IMR-90 (cell line): Measurements from ENCODE around the gene TMEM35B. TPM values are rescaled to one million over a fixed set of nuclear protein-coding genes. Genes with fewer than 3 reads are reported as not detected.

Experiments used
- ATAC-seq: fragments of 200-7000 bp; cut with Tn5 transposase; 2 replicates; pipeline ENCODE4 v1.9.1; 2020; ENCODE audit warnings: low read depth, mild to moderate bottlenecking, moderate library complexity
- BruUV-seq: library from RNA; stranded (reverse); fragments of 400-500 nt; replicated peaks from 2 replicates; lab custom pipeline; 2021; lab: Mats Ljungman, UMichigan
- CTCF ChIA-PET: fragments of 300-600 bp; formaldehyde crosslinking; extraction: SDS; loops from one replicate; lab custom pipeline; 2021; ENCODE audit warnings: antibody characterized with exemption; lab: Yijun Ruan, JAX
- POLR2A ChIA-PET: fragments of 300-600 bp; sonication (Branson Sonifier 250); formaldehyde crosslinking; loops from one replicate; lab custom pipeline; 2022; ENCODE audit warnings: antibody characterized with exemption; ENCODE audit not compliant: unreplicated experiment; lab: Charles Lee
- DNase-seq: peaks from one replicate; pipeline ENCODE4 v3.0.0; 2013
- H2AFZ ChIP-seq: replicated peaks from 2 replicates; pipeline ENCODE3; 2013; ENCODE audit warnings: low read length, mild to moderate bottlenecking; ENCODE audit not compliant: poor library complexity
- H2AK5ac ChIP-seq: 2 replicates; pipeline ENCODE4 v1.6.1; 2013; ENCODE audit warnings: low read depth, low read length, inconsistent platforms
- H2AK9ac ChIP-seq: replicated peaks from 2 replicates; pipeline ENCODE3; 2013; ENCODE audit warnings: mild to moderate bottlenecking, low read depth, low read length, moderate library complexity; ENCODE audit not compliant: poor library complexity
- H2BK120ac ChIP-seq: 2 replicates; pipeline ENCODE4 v1.6.1; 2013; ENCODE audit warnings: low read depth, low read length, inconsistent platforms
- H2BK15ac ChIP-seq: 3 replicates; pipeline ENCODE4 v1.6.1; 2013; ENCODE audit warnings: low read depth, low read length, inconsistent platforms
- H2BK20ac ChIP-seq: 2 replicates; pipeline ENCODE4 v1.6.1; 2013; ENCODE audit warnings: low read depth, mild to moderate bottlenecking, inconsistent platforms, low read length, moderate library complexity
- H2BK5ac ChIP-seq: 2 replicates; pipeline ENCODE4 v1.6.1; 2013; ENCODE audit warnings: mild to moderate bottlenecking, low read depth, low read length, inconsistent platforms; ENCODE audit not compliant: poor library complexity, severe bottlenecking
- H3K14ac ChIP-seq: replicated peaks from 2 replicates; pipeline ENCODE4 v1.6.1; 2013; ENCODE audit warnings: low read depth, low read length, inconsistent platforms
- H3K18ac ChIP-seq: 2 replicates; pipeline ENCODE4 v1.6.1; 2013; ENCODE audit warnings: low read depth, low read length, control low read depth
- H3K23ac ChIP-seq: 2 replicates; pipeline ENCODE4 v1.6.1; 2013; ENCODE audit warnings: low read depth, low read length, inconsistent platforms
- H3K27ac ChIP-seq: 2 replicates; pipeline ENCODE4 v1.5.1; 2013; ENCODE audit warnings: mild to moderate bottlenecking, control low read depth, low read length; ENCODE audit not compliant: insufficient read depth
- H3K27me3 ChIP-seq: 2 replicates; pipeline ENCODE4 v1.6.1; 2013; ENCODE audit warnings: low read length; ENCODE audit not compliant: control insufficient read depth, insufficient read depth
- H3K36me3 ChIP-seq: 2 replicates; pipeline ENCODE4 v1.6.1; 2013; ENCODE audit warnings: low read length, mixed read lengths; ENCODE audit not compliant: control insufficient read depth, insufficient read depth
- H3K4ac ChIP-seq: 2 replicates; pipeline ENCODE4 v1.6.1; 2013; ENCODE audit warnings: low read depth, low read length, inconsistent platforms
- H3K4me1 ChIP-seq: 2 replicates; pipeline ENCODE4 v1.6.1; 2013; ENCODE audit warnings: low read length, mixed read lengths; ENCODE audit not compliant: control insufficient read depth, insufficient read depth
- H3K4me2 ChIP-seq: 2 replicates; pipeline ENCODE4 v1.6.1; 2013; ENCODE audit warnings: low read depth, mild to moderate bottlenecking, control low read depth, low read length, moderate library complexity
- H3K4me3 ChIP-seq: 2 replicates; pipeline ENCODE4 v1.5.1; 2013; ENCODE audit warnings: low read depth, mild to moderate bottlenecking, control low read depth, low read length, moderate library complexity; ENCODE audit not compliant: insufficient read depth
- H3K56ac ChIP-seq: 2 replicates; pipeline ENCODE4 v1.6.1; 2013; ENCODE audit warnings: low read length, inconsistent platforms; ENCODE audit not compliant: insufficient read depth; ENCODE audit errors: extremely low read depth
- H3K79me1 ChIP-seq, 2 experiments: 2 replicates each; pipeline ENCODE4 v1.6.1; 2013; ENCODE audit warnings: low read length in 2 of 2, inconsistent platforms in 1 of 2, low read depth in 1 of 2
- H3K9ac ChIP-seq: 2 replicates; pipeline ENCODE4 v1.6.1; 2013; ENCODE audit warnings: low read depth, low read length, control low read depth
- H3K9me1 ChIP-seq: 2 replicates; pipeline ENCODE4 v1.6.1; 2013; ENCODE audit warnings: low read length, inconsistent platforms; ENCODE audit not compliant: insufficient read depth
- H3K9me3 ChIP-seq: 2 replicates; pipeline ENCODE4 v1.6.1; 2013; ENCODE audit warnings: low read length; ENCODE audit not compliant: control insufficient read depth, insufficient read depth
- H4K20me1 ChIP-seq: 2 replicates; pipeline ENCODE4 v1.6.1; 2013; ENCODE audit warnings: low read length, inconsistent platforms; ENCODE audit not compliant: insufficient read depth
- H4K5ac ChIP-seq: 2 replicates; pipeline ENCODE4 v1.6.1; 2013; ENCODE audit warnings: mild to moderate bottlenecking, low read depth, low read length, control low read depth
- H4K8ac ChIP-seq, 2 experiments: 2 replicates each; pipeline ENCODE4 v1.6.1; 2013; ENCODE audit warnings: low read depth in 2 of 2, low read length in 2 of 2, control low read depth in 1 of 2, inconsistent platforms in 1 of 2
- H4K91ac ChIP-seq: 2 replicates; pipeline ENCODE4 v1.6.1; 2013; ENCODE audit warnings: low read depth, low read length, inconsistent platforms; ENCODE audit not compliant: insufficient read depth
- CEBPB ChIP-seq: IDR thresholded peaks from 2 replicates; pipeline ENCODE4 v1.6.1; 2012; ENCODE audit warnings: low read depth, low read length, improper control_type of control experiment
- CHD1 ChIP-seq: IDR thresholded peaks from 2 replicates; pipeline ENCODE4 v1.6.1; 2012; ENCODE audit warnings: low read depth, low read length, improper control_type of control experiment
- FOS ChIP-seq: fragments of 150-350 bp; IDR thresholded peaks from 2 replicates; pipeline ENCODE4 v1.6.1; 2016; ENCODE audit warnings: low read depth, low read length
- MAFK ChIP-seq: IDR thresholded peaks from 2 replicates; pipeline ENCODE4 v1.6.1; 2012; ENCODE audit warnings: low read depth, low read length, improper control_type of control experiment
- MXI1 ChIP-seq: IDR thresholded peaks from 2 replicates; pipeline ENCODE4 v1.6.1; 2012; ENCODE audit warnings: low read depth, mild to moderate bottlenecking, low read length, moderate library complexity, borderline replicate concordance
- NFE2L2 ChIP-seq: fragments of 150-350 bp; IDR thresholded peaks from 2 replicates; pipeline ENCODE4 v1.6.1; 2016; ENCODE audit warnings: low read depth, mild to moderate bottlenecking, low read length
- POLR2A ChIP-seq: IDR thresholded peaks from 2 replicates; pipeline ENCODE4 v1.6.1; 2012; ENCODE audit warnings: mild to moderate bottlenecking, low read depth, low read length
- RAD21 ChIP-seq: IDR thresholded peaks from 2 replicates; pipeline ENCODE4 v1.6.1; 2012; ENCODE audit warnings: low read length, improper control_type of control experiment
- RCOR1 ChIP-seq: IDR thresholded peaks from 2 replicates; pipeline ENCODE4 v1.6.1; 2012; ENCODE audit warnings: mild to moderate bottlenecking, low read length, improper control_type of control experiment; ENCODE audit not compliant: insufficient replicate concordance
- RFX5 ChIP-seq: IDR thresholded peaks from 2 replicates; pipeline ENCODE4 v1.8.0; 2012; ENCODE audit warnings: low read depth, mild to moderate bottlenecking, low read length, moderate library complexity
- SMC3 ChIP-seq: fragments of 150-350 bp; IDR thresholded peaks from 2 replicates; pipeline ENCODE4 v1.6.1; 2016; ENCODE audit warnings: low read depth, mild to moderate bottlenecking, antibody characterized with exemption, low read length, moderate library complexity
- whole genome bisulfite sequencing, 2 experiments: methylation state at CpG; one replicate each; pipeline versions ENCODE4 v1.1.5 to v1.1.7; 2013; ENCODE audit warnings: missing lambda C conversion rate in 2 of 2; ENCODE audit not compliant: insufficient read length in 1 of 2; ENCODE audit errors: extremely low coverage in 2 of 2; 5-methylcytosine and 5-hydroxymethylcytosine counted together
- dilution Hi-C: fragments of 300-500 bp; cut with HindIII; formaldehyde crosslinking; loops from one replicate; pipeline ENCODE4 v1.14.3; 2018; ENCODE audit warnings: low sequenced_read_pairs; ENCODE audit not compliant: unreplicated experiment
- in situ Hi-C: fragments of 300-500 bp; cut with MboI; formaldehyde crosslinking; loops from 3 replicates; pipeline ENCODE4 v1.14.3; 2019; ENCODE audit warnings: low sequenced_read_pairs, inconsistent platforms, mixed read lengths
- intact Hi-C: fragments of 100-400 bp; cut with micrococcal nuclease; formaldehyde crosslinking; loops from 2 replicates; pipeline ENCODE4 v1.10.0; 2022
- polyA plus RNA-seq, 3 experiments: library from polyadenylated mRNA; depleted of rRNA; stranded (reverse); fragments of >200 nt; gene quantifications; 2 replicates each; pipeline ENCODE4 v1.2.3, GENCODE V29; 2012; ENCODE audit warnings: low replicate concordance in 1 of 3
- total RNA-seq: library from RNA; depleted of rRNA; stranded (reverse); fragments of >200 nt; gene quantifications from 2 replicates; pipeline ENCODE4 v1.2.3, GENCODE V29; 2012
- TF ChIP-seq, protein P1 (sequence below): conservative IDR thresholded peaks from 2 replicates; pipeline ENCODE4 v1.5.1; 2012; ENCODE audit warnings: mild to moderate bottlenecking, low read depth, low read length, improper control_type of control experiment
- TF ChIP-seq, protein P2 (sequence below): fragments of 150-350 bp; IDR thresholded peaks from 2 replicates; pipeline ENCODE4 v1.6.1; 2016; ENCODE audit warnings: low read depth, mild to moderate bottlenecking, low read length, moderate library complexity, borderline replicate concordance
- TF ChIP-seq, protein P3 (sequence below): fragments of 150-350 bp; IDR thresholded peaks from 2 replicates; pipeline ENCODE4 v1.6.1; 2017; ENCODE audit warnings: mild to moderate bottlenecking, antibody characterized with exemption, low read length, low read depth

TMEM35B gene
- total and polyA plus RNA-seq, 2 of the 4 experiments (the other 2 are of a cell fraction): 19.7 to 20.4 TPM

DNA sequence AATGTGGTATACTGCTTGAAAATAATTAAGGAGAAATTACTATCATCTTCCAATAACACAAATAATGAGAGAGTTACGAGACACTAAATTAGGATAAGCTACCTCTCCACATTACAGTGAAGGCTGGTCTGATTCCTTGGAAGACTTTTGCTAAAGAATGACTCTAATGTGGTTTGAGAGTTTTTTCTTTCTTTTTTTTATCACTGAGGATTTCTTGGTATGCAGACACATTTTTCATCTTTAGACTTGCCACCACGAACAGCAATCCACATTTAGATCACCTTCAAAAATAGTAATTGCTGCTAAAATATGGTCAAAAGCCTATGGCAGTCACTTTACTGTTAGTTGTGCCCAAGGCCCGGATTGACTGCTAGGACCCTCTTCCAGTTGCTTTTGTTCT, 16.6 kb upstream of the TMEM35B start:
- intact Hi-C loops: loop anchor here (10.0 kb wide), 1 partner anchor 183 kb away; no protein-coding TSS in a partner anchor
- H2AFZ ChIP-seq: no peak overlapping the region
- H3K4me1 ChIP-seq: no peaks in the 10 kb centered on the region
- 0 out of 2 replicates have a peak, but pooled peaks cover 2% of the 10 kb centered on the region for H3K9me1 ChIP-seq
- no peak overlapping the region for H4K91ac ChIP-seq
- no peak overlapping the region for H3K14ac ChIP-seq
- H3K79me1 ChIP-seq: no peaks in the 10 kb centered on the region
- H3K23ac ChIP-seq: no peak overlapping the region
- peaks cover 17% of the 10 kb centered on the region for H3K36me3 ChIP-seq
- no peak overlapping the region for H4K5ac ChIP-seq
- H3K9me3 ChIP-seq: no peaks in the 10 kb centered on the region
- no peak overlapping the region for H3K4me3 ChIP-seq
- peak; percentile 20 for DNase-seq
- in situ Hi-C loops: no loop called here
- no peak overlapping the region for H4K8ac ChIP-seq
- BruUV-seq: no TSS peak
- no peak overlapping the region for H2AK9ac ChIP-seq
- CTCF ChIA-PET: no interaction called here
- no peak for TF ChIP-seq FOS
- TF ChIP-seq, protein P1, sequence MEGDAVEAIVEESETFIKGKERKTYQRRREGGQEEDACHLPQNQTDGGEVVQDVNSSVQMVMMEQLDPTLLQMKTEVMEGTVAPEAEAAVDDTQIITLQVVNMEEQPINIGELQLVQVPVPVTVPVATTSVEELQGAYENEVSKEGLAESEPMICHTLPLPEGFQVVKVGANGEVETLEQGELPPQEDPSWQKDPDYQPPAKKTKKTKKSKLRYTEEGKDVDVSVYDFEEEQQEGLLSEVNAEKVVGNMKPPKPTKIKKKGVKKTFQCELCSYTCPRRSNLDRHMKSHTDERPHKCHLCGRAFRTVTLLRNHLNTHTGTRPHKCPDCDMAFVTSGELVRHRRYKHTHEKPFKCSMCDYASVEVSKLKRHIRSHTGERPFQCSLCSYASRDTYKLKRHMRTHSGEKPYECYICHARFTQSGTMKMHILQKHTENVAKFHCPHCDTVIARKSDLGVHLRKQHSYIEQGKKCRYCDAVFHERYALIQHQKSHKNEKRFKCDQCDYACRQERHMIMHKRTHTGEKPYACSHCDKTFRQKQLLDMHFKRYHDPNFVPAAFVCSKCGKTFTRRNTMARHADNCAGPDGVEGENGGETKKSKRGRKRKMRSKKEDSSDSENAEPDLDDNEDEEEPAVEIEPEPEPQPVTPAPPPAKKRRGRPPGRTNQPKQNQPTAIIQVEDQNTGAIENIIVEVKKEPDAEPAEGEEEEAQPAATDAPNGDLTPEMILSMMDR: no peak
- TF ChIP-seq RAD21: no peak
- TF ChIP-seq, protein P2, sequence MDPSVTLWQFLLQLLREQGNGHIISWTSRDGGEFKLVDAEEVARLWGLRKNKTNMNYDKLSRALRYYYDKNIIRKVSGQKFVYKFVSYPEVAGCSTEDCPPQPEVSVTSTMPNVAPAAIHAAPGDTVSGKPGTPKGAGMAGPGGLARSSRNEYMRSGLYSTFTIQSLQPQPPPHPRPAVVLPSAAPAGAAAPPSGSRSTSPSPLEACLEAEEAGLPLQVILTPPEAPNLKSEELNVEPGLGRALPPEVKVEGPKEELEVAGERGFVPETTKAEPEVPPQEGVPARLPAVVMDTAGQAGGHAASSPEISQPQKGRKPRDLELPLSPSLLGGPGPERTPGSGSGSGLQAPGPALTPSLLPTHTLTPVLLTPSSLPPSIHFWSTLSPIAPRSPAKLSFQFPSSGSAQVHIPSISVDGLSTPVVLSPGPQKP: no peak
- no peak for TF ChIP-seq MAFK
- TF ChIP-seq RCOR1: no peak
- no peak for TF ChIP-seq NFE2L2
- TF ChIP-seq, protein P3, sequence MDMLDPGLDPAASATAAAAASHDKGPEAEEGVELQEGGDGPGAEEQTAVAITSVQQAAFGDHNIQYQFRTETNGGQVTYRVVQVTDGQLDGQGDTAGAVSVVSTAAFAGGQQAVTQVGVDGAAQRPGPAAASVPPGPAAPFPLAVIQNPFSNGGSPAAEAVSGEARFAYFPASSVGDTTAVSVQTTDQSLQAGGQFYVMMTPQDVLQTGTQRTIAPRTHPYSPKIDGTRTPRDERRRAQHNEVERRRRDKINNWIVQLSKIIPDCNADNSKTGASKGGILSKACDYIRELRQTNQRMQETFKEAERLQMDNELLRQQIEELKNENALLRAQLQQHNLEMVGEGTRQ: no peak
- TF ChIP-seq POLR2A: no peak
- no peak for TF ChIP-seq CHD1
- no peak for TF ChIP-seq RFX5
- no peak for TF ChIP-seq SMC3
- no peak for TF ChIP-seq MXI1
- no peak for TF ChIP-seq CEBPB
- H3K27me3 ChIP-seq: no peaks in the 10 kb centered on the region
- peak; percentile 76 for ATAC-seq
- WGBS, 2 experiments: 0% methylated on average over 1 of the region's 3 CpGs; no CpG with 5 or more reads in 1 of the 2 experiments
- no peak overlapping the region for H2AK5ac ChIP-seq
- dilution Hi-C loops: no loop called here
- no peak overlapping the region for H3K4me2 ChIP-seq
- no peak overlapping the region for H3K9ac ChIP-seq
- H3K18ac ChIP-seq: no peak overlapping the region
- no peak overlapping the region for H2BK15ac ChIP-seq
- H3K27ac ChIP-seq: no peak overlapping the region
- no peak overlapping the region for H2BK20ac ChIP-seq
- H2BK120ac ChIP-seq: no peak overlapping the region
- H3K4ac ChIP-seq: no peak overlapping the region
- POLR2A ChIA-PET: no interaction called here
- H4K20me1 ChIP-seq: no peaks in the 10 kb centered on the region
- no peak overlapping the region for H3K56ac ChIP-seq
- no peak overlapping the region for H2BK5ac ChIP-seq
